ENCODE results near the gene LEMD2. TPM values are rescaled to one million over a fixed set of nuclear protein-coding genes. Genes with fewer than 3 reads are reported as not detected.

Gene LEMD2
- polyA plus RNA-seq, 3 donors: 11.4 to 59.5 (median 13.8) TPM

DNA sequence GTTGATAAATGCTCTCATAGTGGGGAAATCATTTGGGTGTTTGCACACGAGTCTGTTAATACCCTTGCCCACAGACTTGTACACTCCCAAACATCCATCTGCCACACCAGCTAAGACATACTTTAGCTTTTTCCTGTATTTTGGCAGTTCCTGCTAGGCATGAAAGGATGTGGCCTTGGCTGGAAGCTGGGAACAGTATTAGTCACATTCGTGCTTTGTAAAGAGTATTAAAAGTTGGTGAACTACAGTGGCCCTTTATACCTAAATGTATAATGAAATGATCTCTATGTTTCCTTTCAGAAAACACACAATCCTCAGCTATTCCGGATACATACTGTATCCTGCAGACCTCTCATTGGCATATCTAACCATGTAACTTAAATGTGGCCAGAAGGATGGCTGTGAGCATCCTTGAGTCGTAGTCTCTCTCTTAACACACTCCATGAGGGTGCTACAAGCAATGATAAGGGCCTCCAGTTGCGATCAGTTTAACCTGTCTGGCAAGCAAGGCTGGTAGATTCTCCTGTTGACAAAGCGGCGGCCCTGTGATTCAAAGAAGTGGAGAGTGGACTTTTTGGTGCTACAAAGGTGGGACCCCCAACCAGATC lies 1.5 kb downstream of the LEMD2 start:
- Histone ChIP-seq H3K27ac (ENCODE audit: low read depth in 1 of 2, low read length in 2 of 2) (peak overlapping the region; percentile 84 to 91), H2AFZ (ENCODE audit: insufficient read depth, low read depth, low read length, poor library complexity, severe bottlenecking) (peak overlapping the region; percentile 40), H3K9me3 (replicated peaks in 1 of 2; ENCODE audit: control insufficient read depth in 1 of 2, insufficient read depth in 1 of 2, low read length in 2 of 2) (no peaks in the 10 kb centered on the region), H3K9ac (ENCODE audit: insufficient read depth, low read length, poor library complexity, severe bottlenecking) (peak overlapping the region; percentile 99), H3K27me3 (ENCODE audit: control insufficient read depth in 2 of 2, insufficient read depth in 2 of 2, low read length in 2 of 2) (no peaks in the 10 kb centered on the region), H3K4me3 (replicated peaks in 1 of 3; ENCODE audit: low read depth in 2 of 3, low read length in 3 of 3) (peak overlapping the region; percentile 46 to 84 (median 81)), H3K79me2 (ENCODE audit: insufficient read depth, low read length) (peaks cover 59% of the 10 kb centered on the region), H4K20me1 (ENCODE audit: insufficient read depth, low read length) (peaks cover 54% of the 10 kb centered on the region), H3K4me2 (replicated peaks; ENCODE audit: extremely low read depth, low read length, poor library complexity, severe bottlenecking) (peak overlapping the region; percentile 87), H3K36me3 (replicated peaks in 1 of 2; ENCODE audit: control insufficient read depth in 1 of 2, insufficient read depth in 2 of 2, low read length in 2 of 2) (peaks cover 27 to 43% of the 10 kb centered on the region in 2 donors), H3K4me1 (ENCODE audit: control insufficient read depth in 1 of 2, insufficient read depth in 2 of 2, low read length in 2 of 2) (peaks cover 18 to 28% of the 10 kb centered on the region in 2 donors)
- Mint-ChIP-seq H3K4me1 (peaks cover 37% of the 10 kb centered on the region), H3K36me3 (peaks cover 41% of the 10 kb centered on the region in 2 donors), H3K27me3 (ENCODE audit: low read depth in 3 of 3) (peaks cover 0 to 2% (median 1%) of the 10 kb centered on the region in 3 donors), H3K27ac (peak overlapping the region; percentile 94 to 100 (median 98)), H3K9me3 (peaks cover 0 to 1% (median 0%) of the 10 kb centered on the region in 7 donors), H3K4me3 (peak overlapping the region; percentile 96 to 97)
- peak in 1 of 3 donors; percentile 5 for DNase-seq
- TF ChIP-seq, protein P1, sequence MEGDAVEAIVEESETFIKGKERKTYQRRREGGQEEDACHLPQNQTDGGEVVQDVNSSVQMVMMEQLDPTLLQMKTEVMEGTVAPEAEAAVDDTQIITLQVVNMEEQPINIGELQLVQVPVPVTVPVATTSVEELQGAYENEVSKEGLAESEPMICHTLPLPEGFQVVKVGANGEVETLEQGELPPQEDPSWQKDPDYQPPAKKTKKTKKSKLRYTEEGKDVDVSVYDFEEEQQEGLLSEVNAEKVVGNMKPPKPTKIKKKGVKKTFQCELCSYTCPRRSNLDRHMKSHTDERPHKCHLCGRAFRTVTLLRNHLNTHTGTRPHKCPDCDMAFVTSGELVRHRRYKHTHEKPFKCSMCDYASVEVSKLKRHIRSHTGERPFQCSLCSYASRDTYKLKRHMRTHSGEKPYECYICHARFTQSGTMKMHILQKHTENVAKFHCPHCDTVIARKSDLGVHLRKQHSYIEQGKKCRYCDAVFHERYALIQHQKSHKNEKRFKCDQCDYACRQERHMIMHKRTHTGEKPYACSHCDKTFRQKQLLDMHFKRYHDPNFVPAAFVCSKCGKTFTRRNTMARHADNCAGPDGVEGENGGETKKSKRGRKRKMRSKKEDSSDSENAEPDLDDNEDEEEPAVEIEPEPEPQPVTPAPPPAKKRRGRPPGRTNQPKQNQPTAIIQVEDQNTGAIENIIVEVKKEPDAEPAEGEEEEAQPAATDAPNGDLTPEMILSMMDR (IDR thresholded peaks at IDR 0.05): no peak
- WGBS (ENCODE audit: insufficient coverage): no CpG with 5 or more reads among the region's 7 CpGs
- intact Hi-C loops (cut with micrococcal nuclease): loop anchor here in 1 of 2 donors (5.0 kb wide), 1 partner anchor 640 kb away; the partner anchor contains the start of gene RPS10

DNA sequence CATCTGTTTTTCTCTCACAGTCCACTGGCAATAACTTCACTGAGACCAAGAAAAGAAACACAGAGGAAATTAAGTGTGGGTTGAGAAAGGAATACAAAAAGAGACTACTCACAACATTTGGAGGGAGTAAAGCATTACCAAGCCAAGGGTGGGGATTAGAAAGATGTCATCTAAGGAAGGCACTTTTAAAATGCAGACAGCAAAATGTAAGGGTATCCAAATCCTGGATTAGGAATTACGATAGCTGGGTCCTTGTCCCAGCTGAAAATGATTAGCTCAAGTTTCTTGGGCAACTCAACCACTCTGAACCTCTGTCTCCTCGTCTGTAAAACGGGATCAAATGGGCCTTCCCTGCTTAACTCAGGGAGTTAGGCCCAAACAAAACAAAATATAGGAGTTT lies 2.2 kb downstream of the LEMD2 start:
- TF ChIP-seq, protein P1 (IDR thresholded peaks at IDR 0.05): no peak
- Mint-ChIP-seq H3K4me3 (no peak overlapping the region), H3K27me3 (ENCODE audit: low read depth in 3 of 3) (peaks cover 0 to 2% (median 1%) of the 10 kb centered on the region in 3 donors), H3K9me3 (peaks cover 0 to 1% (median 0%) of the 10 kb centered on the region in 7 donors), H3K36me3 (peaks cover 48% of the 10 kb centered on the region in 2 donors), H3K27ac (peak overlapping the region in 3 of 7 donors; percentile 13 to 100 (median 51)), H3K4me1 (peaks cover 37% of the 10 kb centered on the region)
- H3K4me3 ChIP-seq (replicated peaks in 1 of 3; ENCODE audit: low read depth in 2 of 3, low read length in 3 of 3): no peak overlapping the region
- peak overlapping the region; percentile 9 for H3K9ac ChIP-seq (ENCODE audit: insufficient read depth, low read length, poor library complexity, severe bottlenecking)
- H3K4me1 ChIP-seq (ENCODE audit: control insufficient read depth in 1 of 2, insufficient read depth in 2 of 2, low read length in 2 of 2): peaks cover 18 to 28% of the 10 kb centered on the region in 2 donors
- H3K27ac ChIP-seq (ENCODE audit: low read depth in 1 of 2, low read length in 2 of 2): peak overlapping the region in 1 of 2 donors; percentile 91
- no peaks in the 10 kb centered on the region for H3K27me3 ChIP-seq (ENCODE audit: control insufficient read depth in 2 of 2, insufficient read depth in 2 of 2, low read length in 2 of 2)
- peaks cover 60% of the 10 kb centered on the region for H3K79me2 ChIP-seq (ENCODE audit: insufficient read depth, low read length)
- peaks cover 61% of the 10 kb centered on the region for H4K20me1 ChIP-seq (ENCODE audit: insufficient read depth, low read length)
- WGBS (ENCODE audit: insufficient coverage): 78% methylated on average over 1 of the region's 3 CpGs
- no peak overlapping the region for H2AFZ ChIP-seq (ENCODE audit: insufficient read depth, low read depth, low read length, poor library complexity, severe bottlenecking)
- no peaks in the 10 kb centered on the region for H3K9me3 ChIP-seq (replicated peaks in 1 of 2; ENCODE audit: control insufficient read depth in 1 of 2, insufficient read depth in 1 of 2, low read length in 2 of 2)
- H3K4me2 ChIP-seq (replicated peaks; ENCODE audit: extremely low read depth, low read length, poor library complexity, severe bottlenecking): no peak overlapping the region
- peaks cover 35 to 51% of the 10 kb centered on the region in 2 donors for H3K36me3 ChIP-seq (replicated peaks in 1 of 2; ENCODE audit: control insufficient read depth in 1 of 2, insufficient read depth in 2 of 2, low read length in 2 of 2)
- DNase-seq: no peak
- intact Hi-C loops (cut with micrococcal nuclease): loop anchor here in 1 of 2 donors (5.0 kb wide), 1 partner anchor 641 kb away; the partner anchor contains the start of gene RPS10

All from CD14-positive monocyte (primary cell).